Muscle layer of duodenum (tissue), 2 donors: ENCODE results near the gene MARCHF9.
"Not testable (repeated sequence)": the region's sequence is repeated elsewhere in the genome, so short reads cannot be mapped to it uniquely, and the experiment has no call there.

ENCODE experiments used
- H3K27ac ChIP-seq: one replicate; pipeline ENCODE4 v1.7.0; 2013; ENCODE audit warnings: mild to moderate bottlenecking, low read length
- H3K27me3 ChIP-seq: one replicate; pipeline ENCODE4 v1.7.0; 2013; ENCODE audit warnings: low read depth, mild to moderate bottlenecking, control low read depth, low read length
- H3K36me3 ChIP-seq, 2 donors: one replicate each; pipeline ENCODE4 v1.7.0; 2013; ENCODE audit warnings: low read length in 2 of 2, control low read depth in 1 of 2, mild to moderate bottlenecking in 1 of 2; ENCODE audit not compliant: insufficient read depth in 2 of 2, control insufficient read depth in 1 of 2
- H3K4me1 ChIP-seq, 2 donors: one replicate each; pipeline ENCODE4 v1.7.0; 2013; ENCODE audit warnings: low read length in 2 of 2, mild to moderate bottlenecking in 2 of 2, control low read depth in 1 of 2, moderate library complexity in 1 of 2; ENCODE audit not compliant: insufficient read depth in 2 of 2, control insufficient read depth in 1 of 2
- H3K4me3 ChIP-seq, 2 donors: one replicate each; pipeline ENCODE4 v1.7.0; 2013; ENCODE audit warnings: low read length in 2 of 2, low read depth in 1 of 2, mild to moderate bottlenecking in 1 of 2
- H3K9me3 ChIP-seq, 2 donors: one replicate each; pipeline ENCODE4 v1.7.0; 2013; ENCODE audit warnings: low read length in 2 of 2, control low read depth in 1 of 2, mild to moderate bottlenecking in 1 of 2; ENCODE audit not compliant: control insufficient read depth in 1 of 2
- donor health status: healthy.

The MARCHF9 gene

DNA sequence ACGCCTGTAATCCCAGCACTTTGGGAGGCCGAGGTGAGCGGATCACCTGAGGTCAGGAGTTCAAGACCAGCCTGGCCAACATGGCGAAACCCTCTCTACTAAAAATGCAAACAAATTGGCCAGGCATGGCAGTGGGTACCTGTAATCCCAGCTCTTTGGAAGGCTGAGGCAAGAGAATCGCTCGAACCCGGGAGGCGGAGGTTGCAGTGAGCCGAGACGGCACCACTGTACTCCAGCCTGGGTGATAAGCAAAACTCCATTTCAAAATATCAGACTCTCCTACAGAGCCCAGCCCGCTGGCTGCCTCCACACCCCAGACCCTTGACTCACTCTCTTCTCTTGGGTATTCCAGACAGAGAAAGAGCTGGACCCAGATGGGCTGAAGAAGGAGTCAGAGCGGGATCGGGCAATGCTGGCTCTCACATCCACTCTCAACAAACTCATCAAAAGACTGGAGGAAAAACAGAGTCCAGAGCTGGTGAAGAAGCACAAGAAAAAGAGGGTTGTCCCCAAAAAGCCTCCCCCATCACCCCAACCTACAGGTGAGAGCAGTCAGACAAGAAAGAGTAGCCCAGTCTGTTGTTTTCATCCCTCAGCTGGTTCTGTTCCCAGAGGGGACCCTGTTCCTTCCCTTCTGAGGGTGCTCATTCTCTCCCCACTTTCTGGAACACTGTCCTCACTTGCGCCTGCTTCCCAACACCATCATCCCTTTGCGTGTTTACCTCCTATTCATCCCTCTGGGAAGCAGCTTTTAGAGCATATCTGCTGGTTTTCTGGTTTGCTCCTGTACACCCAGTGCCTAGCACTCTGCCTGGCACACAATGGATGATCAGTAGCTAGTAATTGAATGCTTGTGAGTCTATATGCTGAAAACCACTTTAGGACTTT lies 36.0 kb upstream of the MARCHF9 start:
- H3K9me3 ChIP-seq, result no peaks in the 10 kb centered on the region
- H3K27me3 ChIP-seq, result no peaks in the 10 kb centered on the region
- peaks cover 55 to 74% of the 10 kb centered on the region in 2 donors for H3K36me3 ChIP-seq
- H3K4me3 ChIP-seq, result no peak overlapping the region
- H3K4me1 ChIP-seq, result no peaks in the 10 kb centered on the region
- no peak overlapping the region for H3K27ac ChIP-seq

DNA sequence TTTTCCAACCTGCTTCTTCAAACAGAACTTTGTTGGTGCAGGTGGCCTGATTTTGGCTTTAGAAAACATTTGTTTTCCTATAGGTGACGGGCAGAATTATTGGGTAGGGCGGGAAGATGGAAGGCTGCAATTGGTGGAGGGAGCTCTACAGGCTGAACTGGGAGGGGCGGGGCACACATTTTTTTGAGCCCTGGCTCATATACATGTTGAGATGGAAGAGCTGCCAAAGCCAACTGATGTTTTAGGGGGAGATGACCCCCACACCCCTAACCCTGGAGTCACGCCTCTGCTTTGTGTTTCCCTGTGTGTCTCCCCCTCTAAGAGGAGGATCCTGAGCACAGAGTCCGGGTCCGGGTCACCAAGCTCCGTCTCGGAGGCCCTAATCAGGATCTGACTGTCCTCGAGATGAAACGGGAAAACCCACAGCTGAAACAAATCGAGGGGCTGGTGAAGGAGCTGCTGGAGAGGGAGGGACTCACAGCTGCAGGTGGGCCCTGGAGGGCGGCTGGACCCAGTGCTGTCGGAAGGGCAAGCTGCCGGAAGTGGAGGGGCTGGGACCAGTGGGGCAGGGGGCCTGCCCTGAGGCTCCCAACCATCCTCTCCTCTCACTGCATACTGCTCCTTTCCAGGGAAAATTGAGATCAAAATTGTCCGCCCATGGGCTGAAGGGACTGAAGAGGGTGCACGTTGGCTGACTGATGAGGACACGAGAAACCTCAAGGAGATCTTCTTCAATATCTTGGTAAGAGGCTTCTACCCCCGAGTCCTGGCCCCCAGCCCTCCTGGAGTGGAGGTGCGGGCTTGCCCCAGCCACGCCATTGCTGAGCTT lies 34.9 kb upstream of the MARCHF9 start:
- Histone ChIP-seq H3K36me3 (peaks cover 55 to 68% of the 10 kb centered on the region in 2 donors), H3K4me1 (no peaks in the 10 kb centered on the region), H3K27ac (no peak overlapping the region), H3K9me3 (no peaks in the 10 kb centered on the region), H3K27me3 (no peaks in the 10 kb centered on the region), H3K4me3 (no peak overlapping the region)

DNA sequence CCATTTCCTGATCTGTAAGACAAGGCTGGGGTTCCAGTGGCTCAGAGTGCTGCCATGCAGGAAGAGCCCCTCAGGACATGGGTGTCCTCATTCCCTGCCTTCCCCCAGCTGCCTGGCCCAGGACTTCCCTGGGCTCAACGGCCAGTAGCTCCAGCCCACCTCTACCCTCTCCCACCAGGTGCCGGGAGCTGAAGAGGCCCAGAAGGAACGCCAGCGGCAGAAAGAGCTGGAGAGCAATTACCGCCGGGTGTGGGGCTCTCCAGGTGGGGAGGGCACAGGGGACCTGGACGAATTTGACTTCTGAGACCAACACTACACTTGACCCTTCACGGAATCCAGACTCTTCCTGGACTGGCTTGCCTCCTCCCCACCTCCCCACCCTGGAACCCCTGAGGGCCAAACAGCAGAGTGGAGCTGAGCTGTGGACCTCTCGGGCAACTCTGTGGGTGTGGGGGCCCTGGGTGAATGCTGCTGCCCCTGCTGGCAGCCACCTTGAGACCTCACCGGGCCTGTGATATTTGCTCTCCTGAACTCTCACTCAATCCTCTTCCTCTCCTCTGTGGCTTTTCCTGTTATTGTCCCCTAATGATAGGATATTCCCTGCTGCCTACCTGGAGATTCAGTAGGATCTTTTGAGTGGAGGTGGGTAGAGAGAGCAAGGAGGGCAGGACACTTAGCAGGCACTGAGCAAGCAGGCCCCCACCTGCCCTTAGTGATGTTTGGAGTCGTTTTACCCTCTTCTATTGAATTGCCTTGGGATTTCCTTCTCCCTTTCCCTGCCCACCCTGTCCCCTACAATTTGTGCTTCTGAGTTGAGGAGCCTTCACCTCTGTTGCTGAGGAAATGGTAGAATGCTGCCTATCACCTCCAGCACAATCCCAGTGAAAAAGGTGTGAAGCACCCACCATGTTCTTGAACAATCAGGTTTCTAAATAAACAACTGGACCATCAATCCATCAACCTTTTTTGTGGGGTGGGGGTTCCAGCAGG lies 34.0 kb upstream of the MARCHF9 start:
- peaks cover 0 to 3% of the 10 kb centered on the region in 2 donors for H3K4me1 ChIP-seq
- no peak overlapping the region for H3K4me3 ChIP-seq
- no peak overlapping the region for H3K27ac ChIP-seq
- H3K27me3 ChIP-seq, result no peaks in the 10 kb centered on the region
- H3K9me3 ChIP-seq, result no peaks in the 10 kb centered on the region
- H3K36me3 ChIP-seq, result peaks cover 53 to 62% of the 10 kb centered on the region in 2 donors

DNA sequence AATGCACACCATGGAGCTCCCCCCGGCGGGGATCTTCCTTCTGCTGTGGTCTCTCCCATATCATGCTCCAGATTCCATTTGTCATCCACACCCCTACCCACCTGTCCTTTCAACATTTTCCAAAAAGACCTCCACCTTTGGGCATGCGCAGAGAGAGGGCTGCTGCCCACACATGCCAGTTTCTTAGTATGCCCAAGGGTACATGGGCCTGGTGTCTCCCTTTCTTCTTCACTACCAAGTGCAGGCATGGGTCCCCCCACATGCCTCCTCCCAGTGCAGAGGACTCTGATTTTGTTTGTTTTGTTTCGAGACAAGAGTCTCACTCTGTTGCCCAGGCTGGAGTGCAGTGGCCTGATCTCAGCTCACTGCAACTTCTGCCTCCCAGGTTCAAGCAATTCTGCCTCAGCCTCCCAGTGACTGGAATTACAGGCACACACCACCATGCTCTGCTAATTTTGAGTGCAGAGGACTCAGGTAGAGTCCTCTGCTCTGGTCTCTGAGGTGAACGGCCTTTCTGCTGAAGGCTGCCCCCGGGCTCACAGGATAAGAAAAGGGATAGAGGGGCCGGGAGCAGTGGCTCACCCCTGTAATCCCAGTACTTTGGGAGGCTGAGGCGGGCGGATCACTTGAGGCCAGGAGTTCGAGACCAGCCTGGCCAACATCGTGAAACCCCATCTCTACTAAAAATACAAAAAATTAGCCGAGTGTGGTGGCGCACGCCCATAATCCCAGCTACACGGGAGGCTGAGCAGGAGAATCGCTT lies 32.9 kb upstream of the MARCHF9 start:
- not testable (repeated sequence) for H3K27ac ChIP-seq, H3K27me3 ChIP-seq, H3K4me3 ChIP-seq, H3K9me3 ChIP-seq
- Histone ChIP-seq H3K4me1 (peaks cover 0 to 12% of the 10 kb centered on the region in 2 donors), H3K36me3 (peaks cover 42 to 50% of the 10 kb centered on the region in 2 donors)

DNA sequence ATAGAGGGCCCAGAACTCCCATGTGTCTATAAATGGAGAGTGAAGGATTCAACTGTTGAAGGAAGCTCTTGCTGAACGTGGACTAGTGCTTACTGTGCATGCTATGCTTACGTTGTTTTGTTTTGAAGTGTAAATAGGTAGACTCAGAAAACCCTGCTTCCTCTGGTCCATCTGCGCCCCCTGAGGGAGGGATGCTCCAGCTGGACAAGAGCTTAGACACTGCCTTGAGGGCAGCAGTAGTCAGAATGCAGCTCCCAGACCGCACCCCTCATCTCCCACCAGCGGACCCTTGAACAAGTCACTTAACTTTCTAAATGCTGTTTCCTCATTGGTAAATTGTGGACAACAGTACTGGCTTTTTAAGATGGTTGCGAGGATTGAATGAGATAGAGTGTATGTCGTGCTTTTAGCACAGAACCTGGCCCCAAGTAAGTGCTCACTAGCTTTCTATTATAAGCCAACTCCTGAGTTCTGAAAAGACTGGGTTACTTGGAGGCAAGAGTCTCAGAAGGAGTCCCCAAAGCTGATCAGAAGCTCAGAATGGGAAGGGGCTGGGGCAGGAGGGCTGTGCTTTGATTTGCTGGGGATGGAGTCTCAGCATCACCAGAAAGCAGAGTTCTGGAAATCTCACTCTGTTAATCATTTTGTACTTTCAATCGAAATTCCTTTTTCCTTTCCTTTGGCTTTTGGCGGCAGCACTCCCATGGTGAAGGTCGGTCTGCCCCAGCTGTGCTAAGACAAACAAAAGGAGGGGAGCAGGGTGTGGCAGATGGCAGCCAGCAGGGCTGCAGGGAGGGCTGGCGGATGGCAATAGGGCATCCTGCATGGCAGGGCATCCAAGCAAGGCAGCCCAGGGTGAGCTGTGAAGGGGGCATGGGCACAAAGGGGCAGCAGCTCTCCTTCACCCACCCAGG lies 31.9 kb upstream of the MARCHF9 start:
- peaks cover 0 to 14% of the 10 kb centered on the region in 2 donors for H3K4me1 ChIP-seq

DNA sequence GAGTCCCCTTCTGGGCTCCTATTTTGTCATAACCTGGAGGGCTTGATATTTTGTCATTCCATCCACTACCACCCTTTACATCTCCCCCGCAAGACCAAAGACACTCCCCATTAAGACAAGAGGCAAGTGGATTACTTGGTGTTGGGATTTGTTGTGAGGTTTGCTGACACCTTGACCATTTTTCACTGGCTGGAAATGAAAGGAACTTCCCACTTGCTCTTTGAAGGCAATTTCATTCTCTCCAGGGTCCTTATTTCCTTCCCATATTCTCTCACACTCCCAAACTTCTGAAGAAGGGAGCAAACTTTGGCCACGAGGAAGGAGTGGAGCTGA lies 31.3 kb upstream of the MARCHF9 start:
- no peaks in the 10 kb centered on the region for H3K27me3 ChIP-seq
- H3K27ac ChIP-seq, result no peak overlapping the region
- peaks cover 31 to 35% of the 10 kb centered on the region in 2 donors for H3K36me3 ChIP-seq
- no peaks in the 10 kb centered on the region for H3K9me3 ChIP-seq
- H3K4me1 ChIP-seq, result peaks cover 0 to 14% of the 10 kb centered on the region in 2 donors
- H3K4me3 ChIP-seq, result no peak overlapping the region

More for the DNA sequence above, 31.9 kb upstream of the MARCHF9 start:
- Histone ChIP-seq H3K36me3 (peaks cover 36 to 41% of the 10 kb centered on the region in 2 donors), H3K27me3 (no peaks in the 10 kb centered on the region), H3K27ac (no peak overlapping the region), H3K9me3 (no peaks in the 10 kb centered on the region), H3K4me3 (no peak overlapping the region)

DNA sequence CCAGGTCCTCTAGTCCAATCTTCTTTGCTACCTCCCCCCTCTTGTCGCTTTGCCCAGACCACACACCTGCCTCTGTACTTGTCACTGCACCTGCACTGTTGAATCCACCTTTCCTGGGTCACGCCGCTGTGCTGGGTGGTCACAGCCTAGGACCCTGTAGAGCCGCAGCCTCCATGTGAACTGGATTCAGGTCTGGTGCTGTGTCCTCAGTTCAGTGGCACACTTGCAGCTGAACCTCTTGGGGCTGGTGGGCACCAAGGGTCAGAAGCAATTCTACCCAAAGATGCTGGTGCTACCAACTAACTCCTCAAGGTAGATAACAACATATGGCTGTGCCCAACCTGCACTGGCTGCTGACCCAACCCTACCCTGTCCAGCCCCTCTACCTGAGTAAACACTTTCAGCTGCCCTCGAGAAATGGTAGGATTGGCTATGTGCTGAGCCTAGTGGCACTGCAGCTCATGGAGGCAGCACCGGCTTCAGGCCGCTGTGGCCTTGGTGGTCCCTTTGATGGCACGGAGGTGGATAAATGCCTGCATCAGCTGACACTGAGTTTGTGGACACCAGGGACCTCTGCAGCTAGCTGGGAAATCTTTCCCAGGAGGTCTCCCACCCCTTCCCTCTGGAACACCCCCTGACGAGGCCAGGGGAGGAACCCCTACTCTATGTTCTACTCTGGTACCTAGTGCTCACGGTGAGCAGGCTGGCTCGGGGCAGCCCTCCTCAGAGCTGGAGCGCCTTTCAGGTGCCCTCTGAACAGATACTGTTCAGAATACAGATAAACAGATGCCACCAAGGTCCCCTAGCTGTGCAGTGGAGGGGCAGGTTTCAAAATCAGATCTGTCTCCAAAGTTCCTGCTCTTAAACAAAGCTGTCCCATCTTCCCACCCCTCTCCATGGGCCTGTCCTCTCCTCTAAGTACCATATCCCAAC lies 30.6 kb upstream of the MARCHF9 start:
- H3K36me3 ChIP-seq, result peaks cover 24 to 28% of the 10 kb centered on the region in 2 donors
- H3K27ac ChIP-seq, result no peak overlapping the region
- no peaks in the 10 kb centered on the region for H3K27me3 ChIP-seq
- peaks cover 0 to 14% of the 10 kb centered on the region in 2 donors for H3K4me1 ChIP-seq
- no peaks in the 10 kb centered on the region for H3K9me3 ChIP-seq
- no peak overlapping the region for H3K4me3 ChIP-seq

DNA sequence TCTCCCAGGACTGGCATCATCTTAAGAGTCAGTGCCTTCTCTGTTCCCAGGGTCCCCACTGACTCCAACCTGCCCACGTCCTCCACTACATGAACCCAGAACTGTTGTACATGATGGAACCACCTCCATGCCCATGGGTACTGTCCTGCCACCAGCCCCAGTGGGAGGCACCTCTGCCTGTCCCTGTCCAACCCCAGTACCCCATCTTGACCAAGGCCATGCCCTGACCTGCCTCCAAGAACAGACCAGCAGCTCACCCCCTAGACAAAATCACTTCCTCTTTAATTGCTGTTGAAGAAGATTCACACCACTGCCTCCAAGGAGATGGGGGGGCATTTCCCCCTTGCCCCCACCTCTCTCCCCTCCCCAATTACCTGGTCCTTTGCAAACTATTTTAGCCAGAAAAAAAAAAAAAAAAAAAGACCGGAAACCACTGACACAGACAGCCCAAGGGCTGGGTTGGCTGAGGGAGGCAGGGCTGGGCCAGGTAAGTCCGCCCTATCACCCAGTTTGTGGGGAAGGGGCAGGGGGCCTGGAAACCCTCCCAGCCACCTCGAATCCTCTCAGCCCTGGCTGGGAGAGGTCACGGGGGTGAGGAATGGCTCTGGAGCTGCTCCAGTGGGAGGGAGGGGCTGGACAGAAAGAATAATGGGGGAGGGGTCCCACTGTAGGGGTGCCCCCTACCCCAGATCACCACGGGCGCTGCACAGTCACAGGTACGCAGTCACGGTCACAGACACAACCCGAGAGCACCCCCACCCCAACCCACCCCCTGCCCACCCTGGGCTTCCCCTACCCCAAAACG lies 29.8 kb upstream of the MARCHF9 start:
- H3K27me3 ChIP-seq, result no peaks in the 10 kb centered on the region
- H3K4me3 ChIP-seq, result no peak overlapping the region
- H3K9me3 ChIP-seq, result no peaks in the 10 kb centered on the region
- peaks cover 0 to 14% of the 10 kb centered on the region in 2 donors for H3K4me1 ChIP-seq
- H3K36me3 ChIP-seq, result peaks cover 16 to 19% of the 10 kb centered on the region in 2 donors
- H3K27ac ChIP-seq, result no peak overlapping the region
